Hepatocyte (in vitro differentiated cells): Measurements from ENCODE around the gene MACROD2. TPM values are rescaled to one million over a fixed set of nuclear protein-coding genes. Genes with fewer than 3 reads are reported as not detected.
A peak's percentile ranks its signal among the peaks of the same experiment; 100 is the strongest.

Experiments
- DNase-seq: peaks from one replicate; pipeline ENCODE4 v3.0.0-alpha.2; 2016; ENCODE audit warnings: low spot score
- H2AFZ ChIP-seq: fragments of 200-600 bp; sonication (generic); 2 replicates; pipeline ENCODE4 v1.6.0; 2016; ENCODE audit warnings: antibody characterized with exemption, mild to moderate bottlenecking
- H3K27ac ChIP-seq: fragments of 200-600 bp; sonication (generic); 2 replicates; pipeline ENCODE4 v1.5.1; 2016; ENCODE audit warnings: mild to moderate bottlenecking
- H3K27me3 ChIP-seq: fragments of 200-600 bp; sonication (generic); 2 replicates; pipeline ENCODE4 v1.6.1; 2016
- H3K36me3 ChIP-seq: fragments of 200-600 bp; sonication (generic); replicated peaks from 2 replicates; pipeline ENCODE4 v1.5.1; 2016; ENCODE audit warnings: low read depth; ENCODE audit not compliant: insufficient read depth
- H3K4me1 ChIP-seq: fragments of 200-600 bp; sonication (generic); 2 replicates; pipeline ENCODE4 v1.5.1; 2016; ENCODE audit warnings: mild to moderate bottlenecking, moderate library complexity; ENCODE audit not compliant: insufficient read depth
- H3K4me2 ChIP-seq: fragments of 200-600 bp; sonication (generic); 2 replicates; pipeline ENCODE4 v1.6.0; 2016
- H3K4me3 ChIP-seq: fragments of 200-600 bp; sonication (generic); 2 replicates; pipeline ENCODE4 v1.5.1; 2016; ENCODE audit warnings: mild to moderate bottlenecking
- H3K79me2 ChIP-seq: fragments of 200-600 bp; sonication (generic); 2 replicates; pipeline ENCODE4 v1.6.0; 2017; ENCODE audit warnings: mild to moderate bottlenecking
- H3K9me2 ChIP-seq: fragments of 200-600 bp; sonication (generic); replicated peaks from 2 replicates; pipeline ENCODE4 v1.6.0; 2017; ENCODE audit warnings: mild to moderate bottlenecking; ENCODE audit not compliant: insufficient read depth
- H3K9me3 ChIP-seq: fragments of 200-600 bp; sonication (generic); 2 replicates; pipeline ENCODE4 v1.5.1; 2016; ENCODE audit warnings: low read depth, mild to moderate bottlenecking
- H4K20me1 ChIP-seq: fragments of 200-600 bp; sonication (generic); 2 replicates; pipeline ENCODE4 v1.6.0; 2016; ENCODE audit warnings: mild to moderate bottlenecking; ENCODE audit not compliant: insufficient read depth, poor library complexity, severe bottlenecking
- EZH2 ChIP-seq: fragments of 200-600 bp; sonication (generic); IDR thresholded peaks from 2 replicates; pipeline ENCODE4 v1.6.1; 2016; ENCODE audit warnings: antibody characterized with exemption, mild to moderate bottlenecking, borderline replicate concordance
- EZH2phosphoT487 ChIP-seq: fragments of 200-600 bp; sonication (generic); IDR thresholded peaks from one replicate; pipeline ENCODE4 v1.6.1; 2018; ENCODE audit warnings: antibody characterized with exemption, mild to moderate bottlenecking, low read depth, moderate library complexity; ENCODE audit not compliant: unreplicated experiment, severe bottlenecking
- WGBS: methylation state at CpG from one replicate; pipeline ENCODE4 v1.1.6; 2016; ENCODE audit warnings: low lambda C conversion rate; ENCODE audit errors: missing lambda C conversion rate; 5-methylcytosine and 5-hydroxymethylcytosine counted together
- polyA plus RNA-seq: library from polyadenylated mRNA; unstranded; fragments of >200 nt; fragmentation: Nextera tagmentation; extraction: Ambion mirVana; gene quantifications from 2 replicates; pipeline ENCODE4 v1.2.1, GENCODE V29; 2016
- total RNA-seq: library from RNA; depleted of rRNA; stranded (reverse); fragments of >200 nt; gene quantifications from 2 replicates; pipeline ENCODE4 v1.2.3, GENCODE V29; 2014
- TF ChIP-seq, protein P1 (sequence below): fragments of 200-600 bp; sonication (generic); IDR thresholded peaks from 2 replicates; pipeline ENCODE4 v1.5.1; 2016; ENCODE audit warnings: antibody characterized with exemption, mild to moderate bottlenecking; ENCODE audit not compliant: poor library complexity

Gene MACROD2
- total and polyA plus RNA-seq, 2 experiments from 2014 or later: 2.4 to 3.1 TPM

DNA sequence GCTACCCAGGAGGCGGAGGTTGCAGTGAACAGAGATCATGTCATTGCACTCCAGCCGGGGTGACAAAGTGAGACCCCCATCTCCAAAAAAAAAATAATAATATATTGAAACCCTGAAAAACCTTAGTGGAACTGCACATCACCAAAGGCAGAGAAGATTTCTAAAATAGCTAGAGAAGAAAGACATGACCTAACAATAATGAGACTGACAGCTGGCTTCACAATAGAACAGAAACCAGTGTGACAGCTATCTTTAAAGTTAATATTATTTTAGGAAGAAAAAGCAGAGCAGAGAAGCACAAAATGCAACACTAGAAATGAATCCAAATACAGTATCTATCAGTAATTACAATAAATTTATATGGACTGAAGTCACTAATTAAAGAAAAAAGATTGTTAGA is 409.2 kb downstream of the MACROD2 start:
- Histone ChIP-seq H3K27me3 (no peaks in the 10 kb centered on the region), H3K4me1 (peaks cover 18% of the 10 kb centered on the region), H2AFZ (no peak overlapping the region), H3K4me3 (no peak overlapping the region), H3K9me3 (no peaks in the 10 kb centered on the region), H3K36me3 (no peaks in the 10 kb centered on the region), H3K9me2 (no peaks in the 10 kb centered on the region), H3K4me2 (no peak overlapping the region), H4K20me1 (no peaks in the 10 kb centered on the region), H3K79me2 (no peaks in the 10 kb centered on the region), H3K27ac (no peak overlapping the region)
- no peak for TF ChIP-seq EZH2phosphoT487
- TF ChIP-seq EZH2: no peak
- TF ChIP-seq, protein P1, sequence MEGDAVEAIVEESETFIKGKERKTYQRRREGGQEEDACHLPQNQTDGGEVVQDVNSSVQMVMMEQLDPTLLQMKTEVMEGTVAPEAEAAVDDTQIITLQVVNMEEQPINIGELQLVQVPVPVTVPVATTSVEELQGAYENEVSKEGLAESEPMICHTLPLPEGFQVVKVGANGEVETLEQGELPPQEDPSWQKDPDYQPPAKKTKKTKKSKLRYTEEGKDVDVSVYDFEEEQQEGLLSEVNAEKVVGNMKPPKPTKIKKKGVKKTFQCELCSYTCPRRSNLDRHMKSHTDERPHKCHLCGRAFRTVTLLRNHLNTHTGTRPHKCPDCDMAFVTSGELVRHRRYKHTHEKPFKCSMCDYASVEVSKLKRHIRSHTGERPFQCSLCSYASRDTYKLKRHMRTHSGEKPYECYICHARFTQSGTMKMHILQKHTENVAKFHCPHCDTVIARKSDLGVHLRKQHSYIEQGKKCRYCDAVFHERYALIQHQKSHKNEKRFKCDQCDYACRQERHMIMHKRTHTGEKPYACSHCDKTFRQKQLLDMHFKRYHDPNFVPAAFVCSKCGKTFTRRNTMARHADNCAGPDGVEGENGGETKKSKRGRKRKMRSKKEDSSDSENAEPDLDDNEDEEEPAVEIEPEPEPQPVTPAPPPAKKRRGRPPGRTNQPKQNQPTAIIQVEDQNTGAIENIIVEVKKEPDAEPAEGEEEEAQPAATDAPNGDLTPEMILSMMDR: no peak
- no peak for DNase-seq
- 92% methylated on average over 2 of the region's 2 CpGs for WGBS

DNA sequence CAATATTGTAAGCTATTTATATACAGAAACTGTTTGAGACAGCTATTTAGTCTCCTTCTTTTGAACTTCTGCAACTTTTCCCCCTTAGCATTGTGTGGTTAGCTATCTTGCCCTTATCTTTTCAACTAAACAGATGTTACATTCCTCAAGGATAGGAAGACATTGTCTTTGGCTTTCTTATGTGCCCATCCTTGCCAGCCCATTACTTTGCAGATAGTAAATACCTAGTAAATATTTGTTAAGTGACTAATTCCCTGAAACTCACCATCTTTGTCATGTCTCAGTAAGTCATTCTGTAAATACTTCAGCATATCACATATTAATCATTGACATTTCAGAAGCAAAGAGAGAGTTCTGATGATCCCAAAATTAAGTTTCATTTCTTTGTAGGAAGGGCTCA is 411.2 kb downstream of the MACROD2 start:
- no peaks in the 10 kb centered on the region for H3K27me3 ChIP-seq
- peaks cover 18% of the 10 kb centered on the region for H3K4me1 ChIP-seq
- DNase-seq: no peak
- H3K27ac ChIP-seq: peak overlapping the region; percentile 81
- H3K4me3 ChIP-seq: no peak overlapping the region
- no peak overlapping the region for H2AFZ ChIP-seq
- H3K36me3 ChIP-seq: no peaks in the 10 kb centered on the region
- no peaks in the 10 kb centered on the region for H3K9me3 ChIP-seq
- no peaks in the 10 kb centered on the region for H3K79me2 ChIP-seq
- no peak for TF ChIP-seq EZH2phosphoT487
- no peak for TF ChIP-seq EZH2
- TF ChIP-seq, protein P1: no peak
- H3K9me2 ChIP-seq: no peaks in the 10 kb centered on the region
- peak overlapping the region; percentile 20 for H3K4me2 ChIP-seq
- H4K20me1 ChIP-seq: no peaks in the 10 kb centered on the region

DNA sequence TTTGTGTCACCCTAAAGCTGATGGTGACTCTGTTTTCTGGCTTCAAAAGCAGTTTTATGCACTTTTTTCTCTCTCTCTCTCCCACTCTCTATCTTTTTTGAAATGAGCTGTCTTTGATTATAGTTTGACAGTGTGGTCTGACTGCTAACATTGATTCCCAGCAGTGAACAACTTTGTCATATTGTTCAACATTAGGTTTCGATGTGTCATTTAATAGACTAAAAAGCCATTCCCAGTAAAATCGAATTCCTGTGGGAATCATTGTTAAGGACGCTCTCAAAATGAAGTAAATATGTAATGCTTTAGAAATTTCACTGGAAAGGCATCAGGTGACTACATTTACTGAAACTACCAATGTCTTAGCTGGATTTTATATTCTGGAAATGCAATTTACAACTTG is 412.0 kb downstream of the MACROD2 start:
- Histone ChIP-seq H3K9me2 (no peaks in the 10 kb centered on the region), H3K9me3 (no peaks in the 10 kb centered on the region), H3K4me1 (peaks cover 16% of the 10 kb centered on the region), H3K4me2 (no peak overlapping the region), H3K27ac (peak overlapping the region; percentile 81), H3K27me3 (no peaks in the 10 kb centered on the region), H3K79me2 (no peaks in the 10 kb centered on the region), H3K36me3 (no peaks in the 10 kb centered on the region), H4K20me1 (no peaks in the 10 kb centered on the region), H2AFZ (no peak overlapping the region), H3K4me3 (no peak overlapping the region)
- no peak for TF ChIP-seq EZH2phosphoT487
- TF ChIP-seq EZH2: no peak
- TF ChIP-seq, protein P1: no peak
- DNase-seq: no peak
- 75% methylated on average over 3 of the region's 3 CpGs for WGBS
